Mucosa of descending colon (tissue), 3 donors: Measurements from ENCODE around the gene OCLN. TPM values are rescaled to one million over a fixed set of nuclear protein-coding genes. Genes with fewer than 3 reads are reported as not detected.
A peak's percentile ranks its signal among the peaks of the same experiment; 100 is the strongest.

Experiments
- ATAC-seq: fragments of 200-7000 bp; cut with Tn5 transposase; one replicate; pipeline ENCODE4 v1.9.1; 2020; ENCODE audit warnings: mild to moderate bottlenecking, moderate library complexity
- DNase-seq, 3 donors: peaks; one replicate each; pipeline ENCODE4 v3.0.0-alpha.2; 2020
- H3K36me3 ChIP-seq: fragments of 200-600 bp; one replicate; pipeline ENCODE4 v1.8.0; 2021; ENCODE audit warnings: low read depth, mild to moderate bottlenecking
- H3K4me1 ChIP-seq: fragments of 200-600 bp; one replicate; pipeline ENCODE4 v1.8.0; 2021; ENCODE audit warnings: low read depth, mild to moderate bottlenecking
- H3K4me3 ChIP-seq: fragments of 200-600 bp; one replicate; pipeline ENCODE4 v1.8.0; 2021; ENCODE audit warnings: mild to moderate bottlenecking
- H3K9me3 ChIP-seq: fragments of 200-600 bp; one replicate; pipeline ENCODE4 v1.8.0; 2021; ENCODE audit warnings: mild to moderate bottlenecking
- CTCF ChIP-seq: fragments of 200-600 bp; IDR thresholded peaks from one replicate; pipeline ENCODE4 v1.8.0; 2022; ENCODE audit warnings: antibody characterized with exemption, mild to moderate bottlenecking
- intact Hi-C, 2 donors: fragments of 100-400 bp; cut with DNase I in 1 of 2; cut with micrococcal nuclease in 1 of 2; formaldehyde crosslinking; loops; one replicate each; pipeline versions ENCODE4 v1.11.0 to v1.11.1; 2022; cut with DNase I, micrococcal nuclease
- total RNA-seq, 3 donors: library from RNA; stranded (reverse); fragmentation: NEBNext Ultra II Directional in 2 of 3; extraction: Animal tissue kit (Norgen Biotek cat#: 25700) in 2 of 3; gene quantifications; one replicate each; pipeline versions ENCODE4 v1.2.1 to v1.2.4, GENCODE V29; 2021 to 2023
- donor health status: DM: no; HTN: no; CAD: no; lungs with moderate emphysema.
- donor health status: DM: no; HTN: no; CAD: no.
- donor health status: DM: no; HTN: yes; CAD: no.

The OCLN gene
- total RNA-seq, 3 donors from 2014 or later: 50.2 to 134 (median 130) TPM

GRCh38 chr5:69498384-69498783 is 5.8 kb downstream of the OCLN start:
- Histone ChIP-seq H3K9me3 (no peaks in the 10 kb centered on the region), H3K4me3 (no peak overlapping the region), H3K4me1 (peaks cover 21% of the 10 kb centered on the region), H3K36me3 (no peaks in the 10 kb centered on the region)
- ATAC-seq: no peak
- TF ChIP-seq CTCF: no peak
- no peak for DNase-seq
- intact Hi-C loops: no loop called here

GRCh38 chr5:69502367-69502766 is 9.8 kb downstream of the OCLN start:
- no peak for TF ChIP-seq CTCF
- peak; percentile 39 for ATAC-seq
- H3K36me3 ChIP-seq: no peaks in the 10 kb centered on the region
- no peaks in the 10 kb centered on the region for H3K9me3 ChIP-seq
- intact Hi-C loops: no loop called here
- peaks cover 21% of the 10 kb centered on the region for H3K4me1 ChIP-seq
- no peak for DNase-seq
- no peak overlapping the region for H3K4me3 ChIP-seq

- Histone ChIP-seq H3K4me3 (no peak overlapping the region), H3K9me3 (no peaks in the 10 kb centered on the region), H3K4me1 (peaks cover 21% of the 10 kb centered on the region), H3K36me3 (no peaks in the 10 kb centered on the region)
- ATAC-seq (no peak), DNase-seq (no peak)
- intact Hi-C loops: no loop called here
- TF ChIP-seq CTCF: no peak
Measured at GRCh38 chr5:69502767-69503488, 10.3 kb downstream of the OCLN start.

GRCh38 chr5:69504036-69504435 is 11.4 kb downstream of the OCLN start:
- Histone ChIP-seq H3K9me3 (no peaks in the 10 kb centered on the region), H3K36me3 (no peaks in the 10 kb centered on the region), H3K4me1 (peaks cover 22% of the 10 kb centered on the region), H3K4me3 (no peak overlapping the region)
- no peak for TF ChIP-seq CTCF
- DNase-seq (no peak), ATAC-seq (no peak)
- intact Hi-C loops: no loop called here

GRCh38 chr5:69505306-69505705 is 12.7 kb downstream of the OCLN start:
- DNase-seq (no peak), ATAC-seq (no peak)
- Histone ChIP-seq H3K9me3 (no peaks in the 10 kb centered on the region), H3K4me3 (no peak overlapping the region), H3K4me1 (peaks cover 12% of the 10 kb centered on the region), H3K36me3 (no peaks in the 10 kb centered on the region)
- intact Hi-C loops: no loop called here
- no peak for TF ChIP-seq CTCF
